Esophagus mucosa (tissue), 1 donor: ENCODE results near the gene BRF1. TPM values are rescaled to one million over a fixed set of nuclear protein-coding genes. Genes with fewer than 3 reads are reported as not detected.
"Not testable (repeated sequence)": the region's sequence is repeated elsewhere in the genome, so short reads cannot be mapped to it uniquely, and the experiment has no call there.

ENCODE experiments used
- ATAC-seq: fragments of 200-7000 bp; cut with Tn5 transposase; one replicate; pipeline ENCODE4 v1.9.1; 2020
- total RNA-seq: library from RNA; stranded (reverse); gene quantifications from one replicate; pipeline ENCODE4 v1.2.4, GENCODE V29; 2023
- donor health status: DM: yes; HTN: yes; CAD: no.

BRF1 gene
- total RNA-seq, 1 donor from 2014 or later, result 11.7 TPM

GRCh38 chr14:105287249-105288102, 13.3 kb downstream of the BRF1 start:
- no peak for ATAC-seq

- peak; percentile 23 for ATAC-seq
Observed at GRCh38 chr14:105286759-105287144, 14.0 kb downstream of the BRF1 start.

GRCh38 chr14:105285174-105285573, 15.6 kb downstream of the BRF1 start:
- ATAC-seq, result no peak

- no peak for ATAC-seq
Observed at GRCh38 chr14:105283899-105284298, 16.9 kb downstream of the BRF1 start.

- no peak for ATAC-seq
Observed at GRCh38 chr14:105283028-105283427, 17.8 kb downstream of the BRF1 start.

GRCh38 chr14:105282098-105282725, 18.6 kb downstream of the BRF1 start:
- no peak for ATAC-seq

- peak; percentile 27 for ATAC-seq
Observed at GRCh38 chr14:105281371-105282097, 19.3 kb downstream of the BRF1 start.

- peak; percentile 18 for ATAC-seq
Observed at GRCh38 chr14:105280525-105280924, 20.3 kb downstream of the BRF1 start.

GRCh38 chr14:105279642-105280361, 21.0 kb downstream of the BRF1 start:
- no peak for ATAC-seq

- not testable (repeated sequence) for ATAC-seq
Observed at GRCh38 chr14:105277448-105277847, 23.4 kb downstream of the BRF1 start.

- ATAC-seq, result no peak
Observed at GRCh38 chr14:105275267-105275946, 25.4 kb downstream of the BRF1 start.

- no peak for ATAC-seq
Observed at GRCh38 chr14:105274637-105275036, 26.2 kb downstream of the BRF1 start.

- peak; percentile 96 for ATAC-seq
Observed at GRCh38 chr14:105273062-105273461, 27.7 kb downstream of the BRF1 start.

- ATAC-seq, result peak; percentile 47
Observed at GRCh38 chr14:105272623-105273022, 28.2 kb downstream of the BRF1 start.

GRCh38 chr14:105271224-105271890, 29.4 kb downstream of the BRF1 start:
- no peak for ATAC-seq

GRCh38 chr14:105269405-105269804, 31.4 kb downstream of the BRF1 start:
- no peak for ATAC-seq

GRCh38 chr14:105268736-105269354, 32.0 kb downstream of the BRF1 start:
- ATAC-seq, result no peak

GRCh38 chr14:105267820-105268548, 32.8 kb downstream of the BRF1 start:
- ATAC-seq, result no peak

- ATAC-seq, result peak; percentile 28
Observed at GRCh38 chr14:105261781-105262180, 39.0 kb downstream of the BRF1 start.

- ATAC-seq, result no peak
Observed at GRCh38 chr14:105260959-105261358, 39.8 kb downstream of the BRF1 start.
